GM12878 (cell line): ENCODE results near the gene CYTIP. TPM values are rescaled to one million over a fixed set of nuclear protein-coding genes. Genes with fewer than 3 reads are reported as not detected.

ENCODE experiments used
- ATAC-seq: fragments of 200-7000 bp; cut with Tn5 transposase; 3 replicates; pipeline ENCODE4 v1.9.1; 2020; ENCODE audit warnings: mild to moderate bottlenecking, moderate library complexity
- BruUV-seq: library from RNA; stranded (reverse); fragments of 400-500 nt; replicated peaks from 2 replicates; lab custom pipeline; 2021; lab: Mats Ljungman, UMichigan
- CTCF ChIA-PET: fragments of 300-600 bp; sonication (Branson Sonifier 250); formaldehyde crosslinking; extraction: SDS; loops from one replicate; lab custom pipeline; 2021; ENCODE audit warnings: inconsistent platforms; lab: Yijun Ruan, JAX
- POLR2A ChIA-PET: fragments of 350-600 bp; formaldehyde crosslinking; extraction: SDS; loops from one replicate; lab custom pipeline; 2021; ENCODE audit warnings: inconsistent platforms; lab: Charles Lee
- RAD21 ChIA-PET: fragments of 300-600 bp; sonication (Branson Sonifier 250); formaldehyde crosslinking; loops from one replicate; lab custom pipeline; 2023; ENCODE audit warnings: antibody characterized with exemption; ENCODE audit not compliant: unreplicated experiment; lab: Charles Lee
- SMC1A ChIA-PET: fragments of 300-600 bp; sonication (Branson Sonifier 250); formaldehyde crosslinking; loops from one replicate; lab custom pipeline; 2023; ENCODE audit not compliant: unreplicated experiment, uncharacterized antibody; lab: Charles Lee
- DNase-seq: peaks from one replicate; pipeline ENCODE4 v3.0.0-alpha.2; 2011; ENCODE audit warnings: low read depth, low spot score
- FAIRE-seq: peaks from 3 replicates; lab custom pipeline; 2011; peaks lifted over from hg19 to GRCh38; lab: Jason Lieb, UNC
- H2AFZ ChIP-seq: 2 replicates; pipeline ENCODE4 v1.6.0; 2011; ENCODE audit warnings: low read depth, low read length, control low read depth; ENCODE audit not compliant: control insufficient read depth
- H3K27ac ChIP-seq: 2 replicates; pipeline ENCODE4 v1.5.1; 2011; ENCODE audit warnings: control low read depth; ENCODE audit not compliant: control insufficient read depth, insufficient read depth
- H3K27me3 ChIP-seq, 2 experiments: replicated peaks in 1 of 2; 2 replicates each; pipeline versions ENCODE4 v1.6.0 to v1.6.1; 2011; ENCODE audit warnings: low read length in 1 of 2; ENCODE audit not compliant: control insufficient read depth in 2 of 2, insufficient read depth in 2 of 2
- H3K36me3 ChIP-seq, 2 experiments: 2 replicates each; pipeline ENCODE4 v1.5.1; 2011; ENCODE audit warnings: low read length in 1 of 2; ENCODE audit not compliant: control insufficient read depth in 2 of 2, insufficient read depth in 2 of 2
- H3K4me1 ChIP-seq: 2 replicates; pipeline ENCODE4 v1.6.1; 2011; ENCODE audit warnings: mild to moderate bottlenecking, low read length, moderate library complexity, mixed read lengths; ENCODE audit not compliant: control insufficient read depth, insufficient read depth
- H3K4me2 ChIP-seq: 2 replicates; pipeline ENCODE4 v1.6.0; 2011; ENCODE audit warnings: control low read depth; ENCODE audit not compliant: control insufficient read depth, insufficient read depth
- H3K4me3 ChIP-seq: fragments of 200-600 bp; sonication (generic); 2 replicates; pipeline ENCODE4 v1.5.1; 2016
- H3K79me2 ChIP-seq: 2 replicates; pipeline ENCODE4 v1.6.0; 2011; ENCODE audit warnings: low read length; ENCODE audit not compliant: control insufficient read depth, insufficient read depth
- H3K9ac ChIP-seq: 2 replicates; pipeline ENCODE4 v1.8.0; 2011; ENCODE audit warnings: low read length, control low read depth, mixed read lengths; ENCODE audit not compliant: control insufficient read depth, insufficient read depth
- H3K9me3 ChIP-seq: replicated peaks from 3 replicates; pipeline ENCODE4 v1.5.1; 2011; ENCODE audit warnings: mild to moderate bottlenecking, low read length; ENCODE audit not compliant: control insufficient read depth, insufficient read depth
- H4K20me1 ChIP-seq: 2 replicates; pipeline ENCODE4 v1.6.0; 2011; ENCODE audit not compliant: control insufficient read depth, insufficient read depth
- CHD2 ChIP-seq: IDR thresholded peaks from 2 replicates; pipeline ENCODE4 v1.6.1; 2011; ENCODE audit warnings: low read depth, low read length, improper control_type of control experiment, borderline replicate concordance
- HCFC1 ChIP-seq: fragments of 150-350 bp; IDR thresholded peaks from 2 replicates; pipeline ENCODE4 v1.6.1; 2014; ENCODE audit warnings: low read length
- KAT2A ChIP-seq: conservative IDR thresholded peaks from 2 replicates; pipeline ENCODE4 v1.6.1; 2011; ENCODE audit warnings: low read depth, low read length; ENCODE audit not compliant: control insufficient read depth
- LARP7 ChIP-seq: fragments of 450-650 bp; IDR thresholded peaks from 2 replicates; pipeline ENCODE4 v1.6.1; 2017; ENCODE audit warnings: mild to moderate bottlenecking
- NR2C1 ChIP-seq: fragments of 450-650 bp; IDR thresholded peaks from 2 replicates; pipeline ENCODE4 v1.6.1; 2017; ENCODE audit warnings: antibody characterized with exemption, mild to moderate bottlenecking, moderate library complexity
- PAX8 ChIP-seq: fragments of 450-650 bp; IDR thresholded peaks from 2 replicates; pipeline ENCODE4 v1.6.1; 2017; ENCODE audit warnings: mild to moderate bottlenecking, moderate library complexity
- POLR2AphosphoS2 ChIP-seq: IDR thresholded peaks from 2 replicates; pipeline ENCODE4 v1.6.1; 2011; ENCODE audit warnings: low read depth, mild to moderate bottlenecking, low read length, improper control_type of control experiment, moderate library complexity
- POLR2AphosphoS5 ChIP-seq: IDR thresholded peaks from 2 replicates; pipeline ENCODE4 v1.6.1; 2011; ENCODE audit warnings: mild to moderate bottlenecking, low read length, inconsistent platforms
- RBBP5 ChIP-seq: fragments of 200-600 bp; sonication (generic); conservative IDR thresholded peaks from 2 replicates; pipeline ENCODE4 v1.6.1; 2016
- RFX5 ChIP-seq: IDR thresholded peaks from 2 replicates; pipeline ENCODE4 v1.6.1; 2011; ENCODE audit warnings: low read depth, low read length, improper control_type of control experiment
- RUNX3 ChIP-seq: IDR thresholded peaks from 2 replicates; pipeline ENCODE4 v1.6.1; 2012; ENCODE audit warnings: low read length, inconsistent platforms
- SMAD1 ChIP-seq: fragments of 450-650 bp; IDR thresholded peaks from 2 replicates; pipeline ENCODE4 v1.6.1; 2018; ENCODE audit warnings: mild to moderate bottlenecking, low read depth; ENCODE audit not compliant: partially characterized antibody
- SP1 ChIP-seq: IDR thresholded peaks from one replicate; pipeline ENCODE4 v1.6.1; 2011; ENCODE audit warnings: low read depth, low read length
- TAF1 ChIP-seq: IDR thresholded peaks from 2 replicates; pipeline ENCODE4 v1.6.1; 2011; ENCODE audit warnings: mild to moderate bottlenecking, low read depth, low read length, borderline replicate concordance
- ZZZ3 ChIP-seq: IDR thresholded peaks from 2 replicates; pipeline ENCODE4 v1.6.1; 2011; ENCODE audit warnings: low read depth; ENCODE audit not compliant: control insufficient read depth, insufficient read length
- WGBS: methylation state at CpG from one replicate; pipeline ENCODE4 v1.1.6; 2016; ENCODE audit warnings: low lambda C conversion rate; ENCODE audit not compliant: insufficient replicate concordance, insufficient coverage; ENCODE audit errors: missing lambda C conversion rate; 5-methylcytosine and 5-hydroxymethylcytosine counted together
- in situ Hi-C: fragments of 300-500 bp; cut with MboI; formaldehyde crosslinking; loops from 9 replicates; pipeline ENCODE4 v1.14.3; 2018; ENCODE audit warnings: mixed read lengths
- intact Hi-C: fragments of 100-400 bp; cut with micrococcal nuclease; formaldehyde crosslinking; loops from one replicate; pipeline ENCODE4 v1.14.2; 2022; ENCODE audit not compliant: unreplicated experiment
- polyA plus RNA-seq, 11 experiments: library from polyadenylated mRNA; depleted of rRNA in 4 of 11; unstranded in 6 of 11; stranded (reverse) in 5 of 11; fragments of >200 nt; fragmentation: Nextera tagmentation in 4 of 11; fragmentation: Illumina TruSeq in 1 of 11; extraction: Ambion mirVana in 4 of 11; extraction: Trizol in 1 of 11; gene quantifications; 1 replicate in 1 of 11; 2 replicates in 10 of 11; pipeline versions ENCODE4 v1.2.1 to v1.2.3, GENCODE V29; 2011 to 2016; ENCODE audit warnings: inconsistent platforms in 2 of 11, missing spikeins in 2 of 11, low read depth in 1 of 11
- total RNA-seq, 4 experiments: library from RNA; depleted of rRNA in 3 of 4; stranded (reverse); fragments of >200 nt in 3 of 4; fragmentation: Illumina TruSeq in 1 of 4; extraction: Trizol in 1 of 4; gene quantifications; 2 replicates each; pipeline versions ENCODE4 v1.2.1 to v1.2.3, GENCODE V29; 2013 to 2021
- TF ChIP-seq, protein P1 (sequence below): fragments of 450-650 bp; IDR thresholded peaks from 2 replicates; pipeline ENCODE4 v1.6.1; 2017; ENCODE audit warnings: antibody characterized with exemption, mild to moderate bottlenecking, moderate library complexity
- TF ChIP-seq, protein P2 (sequence below): fragments of 450-650 bp; IDR thresholded peaks from 2 replicates; pipeline ENCODE4 v1.6.1; 2017; ENCODE audit warnings: low read depth, mild to moderate bottlenecking, moderate library complexity

CYTIP gene
- total and polyA plus RNA-seq, 10 of the 15 experiments (the other 5 are each of a cell fraction or from before 2014, with no cell fraction given): 55.1 to 178 (median 73.4) TPM

DNA sequence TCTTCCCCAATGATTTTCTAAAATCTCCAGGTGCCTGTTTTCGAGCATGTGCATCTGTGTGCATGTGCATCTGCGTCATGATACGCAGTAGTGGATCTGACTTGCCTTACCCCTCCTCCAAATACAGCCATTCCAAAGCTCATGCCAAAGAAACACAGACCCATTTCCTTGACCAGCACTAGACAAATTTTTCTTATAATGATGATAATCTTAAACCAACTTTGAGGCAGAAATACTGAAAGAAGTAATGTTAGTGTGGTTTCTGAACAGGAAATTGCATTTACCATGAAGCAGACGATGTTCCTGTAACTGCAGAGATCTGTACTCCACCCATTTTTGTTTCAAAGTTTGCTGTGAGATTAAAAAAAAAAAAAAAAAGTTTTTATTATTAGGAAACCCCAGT is 25.6 kb downstream of the CYTIP start:
- ChIA-PET CTCF (interaction anchor here (0.7 to 1.5 kb wide), 11 partner anchors 10 to 91 kb away, joined by 3 to 8 read pairs (median 3); partner anchors contain the start of gene CYTIP), POLR2A (interaction anchor here (0.7 to 6.5 kb wide), 4 partner anchors 15 to 211 kb away, joined by 3 to 62 read pairs (median 26); partner anchors contain the start of gene CYTIP), SMC1A (interaction anchor here (0.6 to 10.7 kb wide), 16 partner anchors 14 to 140 kb away, joined by 3 to 218 read pairs (median 5); partner anchors contain the start of gene CYTIP), RAD21 (interaction anchor here (0.8 to 2.2 kb wide), 12 partner anchors 8 to 74 kb away, joined by 3 to 16 read pairs (median 4); partner anchors contain the start of gene CYTIP)
- ATAC-seq: no peak
- peak overlapping the region; percentile 38 for H3K27ac ChIP-seq
- H3K9me3 ChIP-seq: no peaks in the 10 kb centered on the region
- 74% methylated on average over 4 of the region's 4 CpGs for WGBS
- in situ Hi-C loops: loop anchor here (25.0 kb wide), 1 partner anchor 906 kb away; no protein-coding TSS in a partner anchor
- H3K27me3 ChIP-seq: no peaks in the 10 kb centered on the region
- no peak overlapping the region for H2AFZ ChIP-seq
- H3K9ac ChIP-seq: no peak overlapping the region
- no peak for FAIRE-seq
- no peak for DNase-seq
- BruUV-seq: no TSS peak
- H3K4me3 ChIP-seq: no peak overlapping the region
- intact Hi-C loops: loop anchor here (2.0 kb wide), 1 partner anchor 15 kb away; no protein-coding TSS in a partner anchor
- peaks cover 56% of the 10 kb centered on the region for H3K4me1 ChIP-seq
- no peaks in the 10 kb centered on the region; the same call in 1 of the 2 replicates for H4K20me1 ChIP-seq
- no peak overlapping the region for H3K4me2 ChIP-seq
- peaks cover 43% of the 10 kb centered on the region for H3K79me2 ChIP-seq
- H3K36me3 ChIP-seq: peaks cover 14 to 43% of the 10 kb centered on the region in 2 experiments
- TF ChIP-seq RBBP5 (no peak), SP1 (no peak), RUNX3 (peak; percentile 46; the same call in 1 of the 2 replicates), LARP7 (no peak), TAF1 (no peak), KAT2A (no peak), NR2C1 (no peak), SMAD1 (no peak), CHD2 (no peak), POLR2AphosphoS2 (0 out of 2 replicates have a peak, but pooled peaks have one; percentile 51), HCFC1 (no peak), PAX8 (no peak), ZZZ3 (no peak), POLR2AphosphoS5 (peak; percentile 71), RFX5 (no peak)
- TF ChIP-seq, protein P1, sequence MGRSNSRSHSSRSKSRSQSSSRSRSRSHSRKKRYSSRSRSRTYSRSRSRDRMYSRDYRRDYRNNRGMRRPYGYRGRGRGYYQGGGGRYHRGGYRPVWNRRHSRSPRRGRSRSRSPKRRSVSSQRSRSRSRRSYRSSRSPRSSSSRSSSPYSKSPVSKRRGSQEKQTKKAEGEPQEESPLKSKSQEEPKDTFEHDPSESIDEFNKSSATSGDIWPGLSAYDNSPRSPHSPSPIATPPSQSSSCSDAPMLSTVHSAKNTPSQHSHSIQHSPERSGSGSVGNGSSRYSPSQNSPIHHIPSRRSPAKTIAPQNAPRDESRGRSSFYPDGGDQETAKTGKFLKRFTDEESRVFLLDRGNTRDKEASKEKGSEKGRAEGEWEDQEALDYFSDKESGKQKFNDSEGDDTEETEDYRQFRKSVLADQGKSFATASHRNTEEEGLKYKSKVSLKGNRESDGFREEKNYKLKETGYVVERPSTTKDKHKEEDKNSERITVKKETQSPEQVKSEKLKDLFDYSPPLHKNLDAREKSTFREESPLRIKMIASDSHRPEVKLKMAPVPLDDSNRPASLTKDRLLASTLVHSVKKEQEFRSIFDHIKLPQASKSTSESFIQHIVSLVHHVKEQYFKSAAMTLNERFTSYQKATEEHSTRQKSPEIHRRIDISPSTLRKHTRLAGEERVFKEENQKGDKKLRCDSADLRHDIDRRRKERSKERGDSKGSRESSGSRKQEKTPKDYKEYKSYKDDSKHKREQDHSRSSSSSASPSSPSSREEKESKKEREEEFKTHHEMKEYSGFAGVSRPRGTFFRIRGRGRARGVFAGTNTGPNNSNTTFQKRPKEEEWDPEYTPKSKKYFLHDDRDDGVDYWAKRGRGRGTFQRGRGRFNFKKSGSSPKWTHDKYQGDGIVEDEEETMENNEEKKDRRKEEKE: no peak
- TF ChIP-seq, protein P2, sequence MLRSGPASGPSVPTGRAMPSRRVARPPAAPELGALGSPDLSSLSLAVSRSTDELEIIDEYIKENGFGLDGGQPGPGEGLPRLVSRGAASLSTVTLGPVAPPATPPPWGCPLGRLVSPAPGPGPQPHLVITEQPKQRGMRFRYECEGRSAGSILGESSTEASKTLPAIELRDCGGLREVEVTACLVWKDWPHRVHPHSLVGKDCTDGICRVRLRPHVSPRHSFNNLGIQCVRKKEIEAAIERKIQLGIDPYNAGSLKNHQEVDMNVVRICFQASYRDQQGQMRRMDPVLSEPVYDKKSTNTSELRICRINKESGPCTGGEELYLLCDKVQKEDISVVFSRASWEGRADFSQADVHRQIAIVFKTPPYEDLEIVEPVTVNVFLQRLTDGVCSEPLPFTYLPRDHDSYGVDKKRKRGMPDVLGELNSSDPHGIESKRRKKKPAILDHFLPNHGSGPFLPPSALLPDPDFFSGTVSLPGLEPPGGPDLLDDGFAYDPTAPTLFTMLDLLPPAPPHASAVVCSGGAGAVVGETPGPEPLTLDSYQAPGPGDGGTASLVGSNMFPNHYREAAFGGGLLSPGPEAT: no peak
